ENCODE results near the gene B3GALT6.

GRCh38 chr1:1260843-1261560 lies 29.0 kb downstream of the B3GALT6 start:
- TF ChIP-seq POLR2A (IDR thresholded peaks at IDR 0.05; ENCODE audit: low read depth, low read length) = no peak
- TF ChIP-seq POLR2AphosphoS5 (IDR thresholded peaks at IDR 0.05; ENCODE audit: low read depth, low read length) = no peak
- TF ChIP-seq TAF1 (IDR thresholded peaks at IDR 0.05; ENCODE audit: low read depth, low read length) = no peak
- TF ChIP-seq POU2F2 (IDR thresholded peaks at IDR 0.05; ENCODE audit: low read depth, low read length) = no peak
- no peak for TF ChIP-seq PAX5 (IDR thresholded peaks at IDR 0.05; ENCODE audit: insufficient read depth, low read length, severe bottlenecking)

All from GM12891 (cell line).